ENCODE measurements around the gene MRM1.

The MRM1 gene

GRCh38 chr17:36632916-36633771, 31.8 kb downstream of the MRM1 start:
- no peak for DNase-seq

- DNase-seq = no peak
Observed at GRCh38 chr17:36640346-36640745, 39.0 kb downstream of the MRM1 start.

GRCh38 chr17:36640836-36641235, 39.5 kb downstream of the MRM1 start:
- DNase-seq = no peak

DNA sequence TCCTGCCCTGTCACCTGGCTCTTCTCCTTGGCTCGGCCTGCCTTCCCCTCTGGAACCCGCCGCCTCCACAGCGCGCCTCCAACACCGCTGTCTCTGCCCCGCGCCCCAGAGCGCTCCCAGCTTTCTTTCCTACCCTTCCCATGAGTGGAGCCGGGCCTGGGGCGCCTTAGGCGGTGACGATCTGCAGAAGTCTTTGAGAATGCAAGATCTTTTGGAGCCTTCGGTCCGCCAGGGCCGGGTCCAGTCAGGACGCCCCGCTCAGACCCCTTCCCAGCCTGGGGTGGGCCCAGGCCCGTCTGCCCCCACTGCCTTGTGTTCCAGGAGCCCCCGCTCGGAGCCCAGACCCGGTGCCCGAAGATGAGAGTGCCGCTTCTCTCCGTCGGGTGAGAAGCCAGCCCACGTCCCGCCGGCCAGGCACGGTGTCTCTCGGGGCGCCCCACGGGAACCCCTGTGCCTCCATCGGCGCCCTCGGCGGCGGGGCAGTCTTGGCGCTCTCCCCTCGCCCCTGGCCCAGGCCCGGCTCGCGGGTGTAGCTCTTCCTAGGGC, 40.0 kb downstream of the MRM1 start:
- peak; percentile 11 for DNase-seq

- DNase-seq = peak; percentile 31
Observed at GRCh38 chr17:36641877-36642845, 40.8 kb downstream of the MRM1 start.

DNA sequence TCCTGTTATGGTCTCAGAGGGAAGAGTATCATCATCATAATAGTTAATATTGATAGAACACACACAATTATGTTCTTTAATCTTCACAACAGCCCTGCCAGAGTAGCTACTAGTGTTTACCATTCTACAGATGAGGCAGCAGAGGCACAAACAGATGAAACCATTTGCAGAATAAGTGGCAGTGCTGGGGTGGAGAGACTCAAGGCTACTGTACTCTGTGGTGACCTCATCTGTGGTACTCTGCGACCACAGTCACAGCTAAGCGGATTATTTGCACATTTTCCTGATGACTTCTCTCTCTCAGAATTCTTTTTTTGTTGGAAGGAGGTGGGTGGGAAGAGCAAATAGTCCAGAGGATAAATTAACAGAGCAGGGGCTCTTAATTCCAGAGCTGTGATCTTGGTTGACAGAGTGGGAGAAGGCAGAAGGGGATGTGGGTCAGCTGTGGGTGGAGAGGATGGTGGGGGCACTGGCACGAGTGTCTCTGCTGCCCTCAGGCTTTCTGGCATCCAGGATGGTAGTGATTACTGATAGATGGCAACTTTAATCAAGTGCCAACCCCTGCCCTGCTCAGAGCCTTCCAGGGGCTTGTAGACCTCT, 41.8 kb downstream of the MRM1 start:
- DNase-seq = no peak

DNA sequence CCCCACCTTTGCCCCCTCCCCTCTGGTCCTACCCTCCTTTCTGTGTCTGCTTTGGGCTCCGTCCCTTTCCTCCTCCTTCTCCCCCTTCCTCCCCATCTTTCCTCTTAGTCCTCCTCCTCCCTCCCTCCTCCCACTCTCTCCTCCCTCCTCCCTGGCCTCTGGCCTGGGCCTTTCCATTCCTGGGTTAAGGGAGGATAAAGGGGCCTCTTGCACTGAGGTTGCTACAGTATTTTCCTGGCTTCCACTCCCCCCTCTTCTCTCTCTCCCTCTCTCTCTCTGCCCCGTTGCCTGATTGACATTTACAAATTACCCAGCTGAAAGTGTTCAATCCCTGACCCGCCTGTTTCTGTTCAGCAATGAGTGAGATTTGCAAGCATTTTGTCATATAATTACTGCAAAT, 44.0 kb downstream of the MRM1 start:
- DNase-seq = no peak

DNA sequence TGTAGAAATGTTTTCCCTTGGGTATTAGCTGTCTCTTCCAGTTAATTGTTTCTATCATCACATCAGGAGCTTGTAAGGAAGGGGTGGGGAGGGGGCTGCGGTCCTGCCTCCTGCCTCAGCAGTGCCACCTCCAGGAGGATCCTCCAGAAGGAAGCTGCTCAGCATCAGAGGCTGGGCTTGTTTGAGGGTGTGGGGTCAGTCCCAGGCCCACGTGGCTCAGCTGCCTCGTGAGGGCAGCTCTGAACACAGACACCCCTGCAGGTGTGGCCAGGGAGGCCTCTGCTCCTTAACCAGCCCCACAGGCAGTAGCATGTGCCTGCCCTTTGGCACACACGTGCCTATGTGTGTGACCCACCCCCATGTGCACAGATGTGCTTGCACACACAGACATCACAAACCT, 46.3 kb downstream of the MRM1 start:
- DNase-seq = no peak

DNA sequence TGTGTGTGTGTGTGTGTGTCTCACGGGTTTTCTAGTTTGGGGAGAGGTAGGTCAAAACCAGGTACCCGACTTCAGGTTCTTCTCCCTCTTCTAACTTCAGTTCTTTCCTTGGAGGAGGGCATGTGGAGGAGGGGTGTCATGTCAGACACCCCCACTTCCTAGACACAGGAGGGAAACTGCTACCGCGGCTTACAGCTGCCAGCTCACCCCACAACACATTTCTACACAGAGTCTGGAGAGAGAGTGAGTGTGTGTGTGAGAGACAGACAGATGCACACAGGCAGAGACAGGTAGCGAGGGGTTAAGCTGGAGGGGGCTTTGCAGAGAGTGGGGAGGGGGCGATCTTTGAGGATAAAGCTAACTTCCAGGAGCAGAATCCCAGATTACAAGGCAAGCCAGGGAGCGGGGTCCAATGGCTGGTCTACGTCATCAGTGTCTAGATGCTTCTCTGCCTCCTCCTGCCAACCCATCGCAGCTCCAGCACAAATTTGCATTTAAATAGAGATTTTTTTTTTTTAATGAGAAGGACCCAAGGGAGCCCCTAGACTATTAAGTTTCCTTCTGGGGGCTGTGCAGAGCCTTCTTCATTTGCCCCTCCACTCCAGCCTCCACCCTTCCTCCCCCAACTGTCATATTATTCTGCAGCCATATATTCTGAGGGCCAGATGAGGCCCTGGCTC, 48.9 kb downstream of the MRM1 start:
- no peak for DNase-seq

GRCh38 chr17:36653374-36653773, 52.0 kb downstream of the MRM1 start:
- no peak for DNase-seq

- no peak for DNase-seq
Observed at GRCh38 chr17:36653856-36654255, 52.5 kb downstream of the MRM1 start.

DNA sequence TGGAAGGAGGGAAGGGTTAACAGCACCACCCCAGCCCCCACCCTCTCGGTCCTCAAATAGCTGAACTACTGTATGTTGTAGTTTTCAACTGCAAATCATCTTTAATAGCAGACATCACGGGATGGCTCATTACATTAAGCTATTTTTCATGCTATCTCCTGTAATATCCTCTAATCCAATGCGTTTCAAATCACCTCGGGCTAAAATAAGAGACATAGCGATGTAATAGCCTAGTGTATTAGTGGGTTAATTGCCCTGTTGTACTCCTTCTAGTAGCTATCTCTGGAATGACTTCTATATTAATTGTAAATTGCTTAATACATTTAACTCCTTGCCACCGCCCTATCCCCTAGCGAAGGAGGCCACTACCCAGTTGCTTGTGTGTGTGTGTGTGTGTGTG, 54.3 kb downstream of the MRM1 start:
- no peak for DNase-seq

DNA sequence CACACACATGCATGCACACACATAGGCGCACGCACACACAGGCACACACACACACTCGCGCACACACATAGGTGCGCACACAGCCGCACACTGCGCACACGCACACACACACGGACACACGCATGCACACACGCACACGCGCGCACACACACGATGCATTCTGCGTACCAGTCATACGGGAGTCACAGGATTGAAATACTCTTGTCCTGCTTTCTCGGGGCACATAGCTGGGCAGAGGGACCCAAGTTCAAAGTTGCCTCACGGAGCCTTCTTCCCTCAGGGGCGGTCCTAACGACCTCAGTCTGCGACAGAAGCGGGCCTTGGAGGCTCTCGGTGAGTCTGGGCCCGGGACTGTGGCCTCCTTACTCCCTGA, 56.0 kb downstream of the MRM1 start:
- no peak for DNase-seq

DNA sequence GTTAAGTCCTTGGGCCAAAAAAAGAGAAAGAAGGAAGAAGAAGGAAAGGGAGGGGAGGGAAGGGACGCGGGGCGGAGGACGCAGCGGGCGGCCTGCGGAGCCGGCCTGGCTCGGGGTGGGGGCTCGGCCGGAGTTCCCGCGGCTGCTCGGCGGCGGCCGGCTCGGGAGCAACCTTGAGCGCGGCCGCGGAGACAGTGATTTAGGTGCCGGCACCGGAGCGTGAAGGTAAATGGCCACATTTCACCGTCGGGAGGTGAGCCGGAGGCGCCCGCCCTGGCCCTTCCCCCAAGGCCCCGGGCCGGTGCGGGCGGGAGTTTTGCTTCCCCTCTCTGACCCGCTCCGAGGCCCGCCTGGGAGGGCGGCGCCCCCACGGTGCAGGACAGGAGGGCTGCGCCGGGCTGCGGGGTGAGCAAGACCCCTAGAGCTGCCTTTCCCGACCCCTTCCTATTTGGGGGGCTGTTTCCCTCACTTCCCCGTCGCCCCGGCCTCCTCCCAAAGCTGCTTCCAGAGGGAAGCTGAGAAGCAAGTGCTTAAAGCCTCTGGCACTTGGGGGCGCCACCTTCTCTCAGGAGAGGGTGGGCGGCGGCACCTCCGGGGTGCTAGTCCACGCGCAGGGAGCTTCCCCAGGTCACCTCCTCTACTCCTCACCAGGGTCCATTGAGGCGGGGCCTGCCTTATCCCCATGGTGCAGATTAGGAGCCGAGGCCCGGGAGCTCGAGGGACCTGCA, 56.5 kb downstream of the MRM1 start:
- peak; percentile 42 for DNase-seq

Data from stimulated activated CD4-positive, alpha-beta T cell treated with anti-CD3 and anti-CD28 coated beads, Interleukin-15, amount 100 ng/mL, for 24 hours (primary cell).